Stomach smooth muscle (tissue), 2 donors: Measurements from ENCODE around the gene ACRBP.

ENCODE experiments used
- H3K27ac ChIP-seq: one replicate; pipeline ENCODE4 v1.7.0; 2013; ENCODE audit warnings: mild to moderate bottlenecking, low read length, inconsistent platforms
- H3K27me3 ChIP-seq, 2 donors: one replicate each; pipeline ENCODE4 v1.7.0; 2013; ENCODE audit warnings: low read length in 2 of 2; ENCODE audit not compliant: insufficient read depth in 2 of 2, control insufficient read depth in 1 of 2
- H3K36me3 ChIP-seq, 2 donors: one replicate each; pipeline ENCODE4 v1.7.0; 2013; ENCODE audit warnings: low read length in 2 of 2; ENCODE audit not compliant: control insufficient read depth in 2 of 2, insufficient read depth in 2 of 2
- H3K4me1 ChIP-seq: one replicate; pipeline ENCODE4 v1.7.0; 2013; ENCODE audit warnings: low read length; ENCODE audit not compliant: control insufficient read depth, insufficient read depth
- H3K4me3 ChIP-seq, 2 donors: one replicate each; pipeline ENCODE4 v1.7.0; 2013; ENCODE audit warnings: low read length in 2 of 2
- H3K9ac ChIP-seq, 2 donors: one replicate each; pipeline ENCODE4 v1.7.0; 2013; ENCODE audit warnings: low read length in 2 of 2, mild to moderate bottlenecking in 1 of 2
- H3K9me3 ChIP-seq, 2 donors: one replicate each; pipeline ENCODE4 v1.7.0; 2013; ENCODE audit warnings: low read length in 2 of 2; ENCODE audit not compliant: control insufficient read depth in 2 of 2
- donor health status: healthy.
- donor health status: Pancreatic carcinoma.

The ACRBP gene

GRCh38 chr12:6647083-6647604 is at the start of gene ACRBP:
Gene ACRBP, minus strand, starts transcription at chr12:6647432. Its CDS starts 66 bp downstream, at chr12:6647366.
- H3K36me3 ChIP-seq = peaks cover 17% of the 10 kb centered on the region in 2 donors
- H3K27ac ChIP-seq = no peak within 1 kb of the TSS
- no peaks in the 10 kb centered on the region for H3K9me3 ChIP-seq
- H3K4me3 ChIP-seq = peak within 1 kb of the TSS; percentile 73 to 77
- no peaks in the 10 kb centered on the region for H3K27me3 ChIP-seq
- H3K9ac ChIP-seq = peak within 1 kb of the TSS; percentile 72 to 79
- peaks cover 7% of the 10 kb centered on the region for H3K4me1 ChIP-seq

GRCh38 chr12:6695313-6696045 is 48.2 kb upstream of the ACRBP start:
- H3K27me3 ChIP-seq = peaks cover 19 to 23% of the 10 kb centered on the region in 2 donors

GRCh38 chr12:6694701-6695100 is 47.5 kb upstream of the ACRBP start:
- Histone ChIP-seq H3K4me3 (no peak overlapping the region), H3K27me3 (peaks cover 16 to 19% of the 10 kb centered on the region in 2 donors)

More at GRCh38 chr12:6695313-6696045, 48.2 kb upstream of the ACRBP start:
- no peaks in the 10 kb centered on the region for H3K36me3 ChIP-seq
- no peaks in the 10 kb centered on the region for H3K9me3 ChIP-seq
- H3K27ac ChIP-seq = no peak overlapping the region
- H3K4me3 ChIP-seq = no peak overlapping the region
- H3K4me1 ChIP-seq = peaks cover 12% of the 10 kb centered on the region
- no peak overlapping the region for H3K9ac ChIP-seq

GRCh38 chr12:6693832-6694355 is 46.7 kb upstream of the ACRBP start:
- Histone ChIP-seq H3K36me3 (no peaks in the 10 kb centered on the region), H3K9me3 (no peaks in the 10 kb centered on the region), H3K27ac (no peak overlapping the region), H3K9ac (no peak overlapping the region), H3K4me3 (no peak overlapping the region), H3K4me1 (no peaks in the 10 kb centered on the region), H3K27me3 (peaks cover 8 to 12% of the 10 kb centered on the region in 2 donors)

More at GRCh38 chr12:6694701-6695100, 47.5 kb upstream of the ACRBP start:
- Histone ChIP-seq H3K9me3 (no peaks in the 10 kb centered on the region), H3K4me1 (peaks cover 4% of the 10 kb centered on the region), H3K36me3 (no peaks in the 10 kb centered on the region), H3K9ac (no peak overlapping the region), H3K27ac (no peak overlapping the region)

- no peaks in the 10 kb centered on the region for H3K36me3 ChIP-seq
- H3K4me3 ChIP-seq = no peak overlapping the region
- H3K27ac ChIP-seq = no peak overlapping the region
- no peak overlapping the region for H3K9ac ChIP-seq
- peaks cover 4 to 9% of the 10 kb centered on the region in 2 donors for H3K27me3 ChIP-seq
- no peaks in the 10 kb centered on the region for H3K9me3 ChIP-seq
- peaks cover 7% of the 10 kb centered on the region for H3K4me1 ChIP-seq
Measured at GRCh38 chr12:6692888-6693287, 45.7 kb upstream of the ACRBP start.

GRCh38 chr12:6691473-6691872 is 44.2 kb upstream of the ACRBP start:
- Histone ChIP-seq H3K4me1 (peaks cover 18% of the 10 kb centered on the region), H3K4me3 (no peak overlapping the region), H3K9ac (no peak overlapping the region), H3K9me3 (no peaks in the 10 kb centered on the region), H3K27ac (no peak overlapping the region), H3K27me3 (peaks cover 0 to 6% of the 10 kb centered on the region in 2 donors), H3K36me3 (no peaks in the 10 kb centered on the region)

GRCh38 chr12:6688999-6689882 is 42.0 kb upstream of the ACRBP start, which contains the start of gene ZNF384:
Gene ZNF384, minus strand, starts transcription at chr12:6689375. Its CDS starts 9,855 bp downstream, at chr12:6679520.
- Histone ChIP-seq H3K27me3 (no peaks in the 10 kb centered on the region), H3K4me1 (peaks cover 21% of the 10 kb centered on the region), H3K9me3 (no peaks in the 10 kb centered on the region), H3K27ac (peak within 1 kb of the TSS; percentile 97), H3K4me3 (peak within 1 kb of the TSS; percentile 93), H3K36me3 (no peaks in the 10 kb centered on the region), H3K9ac (peak within 1 kb of the TSS; percentile 93 to 94)

GRCh38 chr12:6688543-6688998 is 41.3 kb upstream of the ACRBP start:
- Histone ChIP-seq H3K27me3 (no peaks in the 10 kb centered on the region), H3K9me3 (no peaks in the 10 kb centered on the region), H3K4me3 (peak overlapping the region; percentile 64 to 93), H3K36me3 (no peaks in the 10 kb centered on the region), H3K4me1 (peaks cover 21% of the 10 kb centered on the region), H3K27ac (peak overlapping the region; percentile 97), H3K9ac (peak overlapping the region; percentile 92 to 93)

- Histone ChIP-seq H3K27ac (no peak overlapping the region), H3K9me3 (no peaks in the 10 kb centered on the region), H3K4me3 (no peak overlapping the region), H3K36me3 (peaks cover 0 to 2% of the 10 kb centered on the region in 2 donors), H3K9ac (no peak overlapping the region), H3K27me3 (no peaks in the 10 kb centered on the region), H3K4me1 (peaks cover 21% of the 10 kb centered on the region)
Measured at GRCh38 chr12:6685814-6686213, 38.6 kb upstream of the ACRBP start.

- Histone ChIP-seq H3K36me3 (peaks cover 4 to 5% of the 10 kb centered on the region in 2 donors), H3K27ac (no peak overlapping the region), H3K9ac (no peak overlapping the region), H3K4me3 (no peak overlapping the region), H3K27me3 (no peaks in the 10 kb centered on the region), H3K4me1 (peaks cover 21% of the 10 kb centered on the region), H3K9me3 (no peaks in the 10 kb centered on the region)
Measured at GRCh38 chr12:6684609-6685008, 37.4 kb upstream of the ACRBP start.
